ENCODE results near the gene ZNF513. TPM values are rescaled to one million over a fixed set of nuclear protein-coding genes. Genes with fewer than 3 reads are reported as not detected.

ZNF513 gene
- total RNA-seq, 3 donors from 2014 or later (not counting 1 experiment from before 2014, with no cell fraction given) = 24.2 to 28.1 (median 26.1) TPM

DNA sequence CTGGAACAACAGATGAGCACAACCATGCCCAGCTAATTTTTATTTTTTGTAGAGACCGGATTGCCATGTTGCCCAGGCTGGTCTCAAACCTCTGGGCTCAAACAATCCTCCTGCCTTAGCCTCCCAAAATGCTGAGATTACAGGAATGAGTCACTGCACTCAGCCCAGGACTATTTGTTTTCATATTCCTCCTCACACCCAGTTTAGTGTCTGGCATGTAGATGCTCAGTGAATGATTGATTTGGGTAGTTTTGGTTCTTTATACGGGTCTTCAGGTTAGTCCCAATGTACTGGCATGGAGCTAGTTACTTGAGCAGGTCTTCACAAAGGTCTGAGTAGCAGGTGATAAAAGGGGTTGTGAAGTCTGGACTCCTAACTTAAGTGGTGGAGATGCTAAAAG is 16.6 kb downstream of the ZNF513 start:
- intact Hi-C loops (cut with micrococcal nuclease) = no loop called here
- Mint-ChIP-seq H3K27ac (no peak overlapping the region), H3K4me1 (peaks cover 6 to 7% of the 10 kb centered on the region in 2 donors), H3K4me3 (no peak overlapping the region), H3K9me3 (no peaks in the 10 kb centered on the region), H3K27me3 (ENCODE audit: low read depth in 2 of 2) (no peaks in the 10 kb centered on the region), H3K36me3 (no peaks in the 10 kb centered on the region)
- DNase-seq (no peak), ATAC-seq (no peak)
- Histone ChIP-seq H3K27ac (ENCODE audit: low read length) (no peak overlapping the region), H3K36me3 (ENCODE audit: control insufficient read depth, insufficient read depth, low read length) (peaks cover 43% of the 10 kb centered on the region), H3K4me1 (ENCODE audit: control insufficient read depth, insufficient read depth, low read length) (peaks cover 3% of the 10 kb centered on the region), H3K27me3 (ENCODE audit: control insufficient read depth, insufficient read depth, low read length) (no peaks in the 10 kb centered on the region), H3K4me3 (ENCODE audit: low read length) (no peak overlapping the region), H3K9me3 (ENCODE audit: control insufficient read depth, insufficient read depth, low read length) (no peaks in the 10 kb centered on the region)
- TF ChIP-seq, protein P1, sequence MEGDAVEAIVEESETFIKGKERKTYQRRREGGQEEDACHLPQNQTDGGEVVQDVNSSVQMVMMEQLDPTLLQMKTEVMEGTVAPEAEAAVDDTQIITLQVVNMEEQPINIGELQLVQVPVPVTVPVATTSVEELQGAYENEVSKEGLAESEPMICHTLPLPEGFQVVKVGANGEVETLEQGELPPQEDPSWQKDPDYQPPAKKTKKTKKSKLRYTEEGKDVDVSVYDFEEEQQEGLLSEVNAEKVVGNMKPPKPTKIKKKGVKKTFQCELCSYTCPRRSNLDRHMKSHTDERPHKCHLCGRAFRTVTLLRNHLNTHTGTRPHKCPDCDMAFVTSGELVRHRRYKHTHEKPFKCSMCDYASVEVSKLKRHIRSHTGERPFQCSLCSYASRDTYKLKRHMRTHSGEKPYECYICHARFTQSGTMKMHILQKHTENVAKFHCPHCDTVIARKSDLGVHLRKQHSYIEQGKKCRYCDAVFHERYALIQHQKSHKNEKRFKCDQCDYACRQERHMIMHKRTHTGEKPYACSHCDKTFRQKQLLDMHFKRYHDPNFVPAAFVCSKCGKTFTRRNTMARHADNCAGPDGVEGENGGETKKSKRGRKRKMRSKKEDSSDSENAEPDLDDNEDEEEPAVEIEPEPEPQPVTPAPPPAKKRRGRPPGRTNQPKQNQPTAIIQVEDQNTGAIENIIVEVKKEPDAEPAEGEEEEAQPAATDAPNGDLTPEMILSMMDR (IDR thresholded peaks at IDR 0.05) = no peak
- WGBS (ENCODE audit: insufficient coverage) = 76% methylated on average over 2 of the region's 2 CpGs

GRCh38 chr2:27362678-27363420 is 17.7 kb downstream of the ZNF513 start:
- intact Hi-C loops (cut with micrococcal nuclease) = no loop called here
- no peak for DNase-seq
- Mint-ChIP-seq H3K9me3 (no peaks in the 10 kb centered on the region), H3K36me3 (no peaks in the 10 kb centered on the region), H3K27me3 (ENCODE audit: low read depth in 2 of 2) (no peaks in the 10 kb centered on the region), H3K4me1 (peaks cover 5 to 8% of the 10 kb centered on the region in 2 donors), H3K4me3 (no peak overlapping the region), H3K27ac (no peak overlapping the region)
- ATAC-seq = no peak
- Histone ChIP-seq H3K9me3 (ENCODE audit: control insufficient read depth, insufficient read depth, low read length) (no peaks in the 10 kb centered on the region), H3K4me1 (ENCODE audit: control insufficient read depth, insufficient read depth, low read length) (peaks cover 4% of the 10 kb centered on the region), H3K27ac (ENCODE audit: low read length) (no peak overlapping the region), H3K36me3 (ENCODE audit: control insufficient read depth, insufficient read depth, low read length) (peaks cover 34% of the 10 kb centered on the region), H3K27me3 (ENCODE audit: control insufficient read depth, insufficient read depth, low read length) (no peaks in the 10 kb centered on the region), H3K4me3 (ENCODE audit: low read length) (no peak overlapping the region)
- 96% methylated on average over 3 of the region's 4 CpGs for WGBS (ENCODE audit: insufficient coverage)
- TF ChIP-seq, protein P1 (IDR thresholded peaks at IDR 0.05) = no peak

DNA sequence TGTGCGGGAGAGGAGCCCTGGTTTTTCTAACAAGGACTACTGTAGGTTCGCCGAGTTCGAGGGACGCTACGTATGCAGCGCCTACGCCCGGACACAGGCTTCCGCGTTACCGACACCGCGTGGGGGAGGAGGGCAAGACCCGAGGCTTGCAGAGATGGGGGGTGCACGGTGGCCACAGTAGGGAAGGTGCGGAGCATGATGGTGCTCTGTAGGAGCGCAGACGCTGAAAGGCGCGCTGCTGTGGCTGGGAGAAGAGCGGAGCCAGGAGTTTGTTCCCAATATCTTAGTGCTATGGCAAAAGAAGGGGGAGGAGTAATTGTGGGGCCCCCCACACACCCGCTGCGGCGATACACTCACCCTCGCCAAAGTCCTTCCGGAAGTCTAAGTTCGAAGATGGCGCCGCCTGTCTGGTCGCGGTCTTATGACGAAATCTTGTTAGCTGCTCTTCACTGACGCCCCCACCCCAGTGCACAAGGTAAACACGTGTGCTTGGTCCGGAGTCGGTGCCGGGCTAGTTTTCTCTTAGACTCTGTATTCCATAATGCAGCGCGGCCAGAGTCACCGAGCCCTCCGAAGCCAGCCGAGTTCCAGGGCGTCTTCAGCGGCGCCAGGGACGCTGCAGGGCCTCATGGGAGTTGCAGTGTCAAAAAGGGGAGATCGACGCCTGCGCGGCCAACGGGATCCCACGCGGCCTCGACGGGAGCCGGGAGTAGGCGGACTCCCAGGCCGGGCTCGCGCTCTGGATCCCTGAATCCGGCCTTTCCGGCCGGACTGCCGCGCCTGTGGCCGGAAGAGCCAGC is 24.0 kb downstream of the ZNF513 start, which contains the start of gene GTF3C2:
TSS of gene GTF3C2 (minus strand) at position 383 of the 800 bp plus-strand sequence. CDS start 13,210 bp downstream, outside the sequence.
- H3K27ac ChIP-seq (ENCODE audit: low read length) = peak within 1 kb of the TSS; percentile 96
- Mint-ChIP-seq H3K27ac (peak within 1 kb of the TSS; percentile 98 to 100), H3K27me3 (ENCODE audit: low read depth in 2 of 2) (no peaks in the 10 kb centered on the region), H3K4me1 (peaks cover 41 to 45% of the 10 kb centered on the region in 2 donors), H3K36me3 (no peaks in the 10 kb centered on the region), H3K9me3 (no peaks in the 10 kb centered on the region), H3K4me3 (peak within 1 kb of the TSS; percentile 99)
- peak; percentile 89 to 97 for DNase-seq
- H3K4me1 ChIP-seq (ENCODE audit: control insufficient read depth, insufficient read depth, low read length) = peaks cover 25% of the 10 kb centered on the region
- no peaks in the 10 kb centered on the region for H3K9me3 ChIP-seq (ENCODE audit: control insufficient read depth, insufficient read depth, low read length)
- no peaks in the 10 kb centered on the region for H3K27me3 ChIP-seq (ENCODE audit: control insufficient read depth, insufficient read depth, low read length)
- no peaks in the 10 kb centered on the region for H3K36me3 ChIP-seq (ENCODE audit: control insufficient read depth, insufficient read depth, low read length)
- peak; percentile 82 to 92 (median 83) for ATAC-seq
- peak within 1 kb of the TSS; percentile 72 for H3K4me3 ChIP-seq (ENCODE audit: low read length)
- under 1% methylated on average over 67 of the region's 67 CpGs for WGBS (ENCODE audit: insufficient coverage)
- intact Hi-C loops (cut with micrococcal nuclease) = loop anchor here (1.0 to 5.0 kb wide), 5 partner anchors 14 to 144 kb away; partner anchors contain the start of genes ATRAID, EIF2B4, IFT172 and MPV17
- TF ChIP-seq, protein P1 (IDR thresholded peaks at IDR 0.05) = no peak
